Measurements from ENCODE around the gene SMTNL2.

DNA sequence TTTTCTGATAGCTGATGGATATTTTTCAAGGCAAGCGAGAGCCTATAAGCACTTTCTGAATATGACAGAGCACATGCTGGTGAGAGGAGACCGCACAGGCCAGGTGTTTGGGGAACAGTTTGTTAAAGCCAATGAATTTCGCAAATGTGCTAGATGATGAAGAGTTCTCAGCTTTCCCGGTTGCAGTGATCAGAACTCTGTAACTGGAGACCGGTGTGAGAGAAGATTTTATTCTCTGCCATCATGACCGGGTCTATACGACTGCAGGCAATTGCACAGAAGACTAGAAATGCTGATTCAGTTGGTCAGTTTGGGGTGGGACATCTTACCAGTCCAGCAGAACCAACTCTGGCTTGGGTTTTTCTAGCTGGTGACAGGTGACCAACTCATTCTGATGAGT, 25.4 kb downstream of the SMTNL2 start:
- TF ChIP-seq, protein P1, sequence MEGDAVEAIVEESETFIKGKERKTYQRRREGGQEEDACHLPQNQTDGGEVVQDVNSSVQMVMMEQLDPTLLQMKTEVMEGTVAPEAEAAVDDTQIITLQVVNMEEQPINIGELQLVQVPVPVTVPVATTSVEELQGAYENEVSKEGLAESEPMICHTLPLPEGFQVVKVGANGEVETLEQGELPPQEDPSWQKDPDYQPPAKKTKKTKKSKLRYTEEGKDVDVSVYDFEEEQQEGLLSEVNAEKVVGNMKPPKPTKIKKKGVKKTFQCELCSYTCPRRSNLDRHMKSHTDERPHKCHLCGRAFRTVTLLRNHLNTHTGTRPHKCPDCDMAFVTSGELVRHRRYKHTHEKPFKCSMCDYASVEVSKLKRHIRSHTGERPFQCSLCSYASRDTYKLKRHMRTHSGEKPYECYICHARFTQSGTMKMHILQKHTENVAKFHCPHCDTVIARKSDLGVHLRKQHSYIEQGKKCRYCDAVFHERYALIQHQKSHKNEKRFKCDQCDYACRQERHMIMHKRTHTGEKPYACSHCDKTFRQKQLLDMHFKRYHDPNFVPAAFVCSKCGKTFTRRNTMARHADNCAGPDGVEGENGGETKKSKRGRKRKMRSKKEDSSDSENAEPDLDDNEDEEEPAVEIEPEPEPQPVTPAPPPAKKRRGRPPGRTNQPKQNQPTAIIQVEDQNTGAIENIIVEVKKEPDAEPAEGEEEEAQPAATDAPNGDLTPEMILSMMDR (IDR thresholded peaks at IDR 0.05; ENCODE audit: low read depth, low read length, poor library complexity, severe bottlenecking), result no peak
- no peak for TF ChIP-seq EZH2phosphoT487 (IDR thresholded peaks at IDR 0.05; ENCODE audit: borderline replicate concordance, low read length)

Measured in DOHH2 (cell line).